IMR-90 (cell line): ENCODE results near the gene OR5B21.

Experiments
- CEBPB ChIP-seq: IDR thresholded peaks from 2 replicates; pipeline ENCODE4 v1.6.1; 2012; ENCODE audit warnings: low read depth, low read length, improper control_type of control experiment
- CHD1 ChIP-seq: IDR thresholded peaks from 2 replicates; pipeline ENCODE4 v1.6.1; 2012; ENCODE audit warnings: low read depth, low read length, improper control_type of control experiment
- CTCF ChIP-seq: conservative IDR thresholded peaks from 2 replicates; pipeline ENCODE4 v1.5.1; 2012; ENCODE audit warnings: mild to moderate bottlenecking, low read depth, low read length, improper control_type of control experiment
- ELK1 ChIP-seq: fragments of 150-350 bp; IDR thresholded peaks from 2 replicates; pipeline ENCODE4 v1.6.1; 2016; ENCODE audit warnings: low read depth, mild to moderate bottlenecking, low read length, moderate library complexity, borderline replicate concordance
- FOS ChIP-seq: fragments of 150-350 bp; IDR thresholded peaks from 2 replicates; pipeline ENCODE4 v1.6.1; 2016; ENCODE audit warnings: low read depth, low read length
- MAFK ChIP-seq: IDR thresholded peaks from 2 replicates; pipeline ENCODE4 v1.6.1; 2012; ENCODE audit warnings: low read depth, low read length, improper control_type of control experiment
- MAZ ChIP-seq: IDR thresholded peaks from 2 replicates; pipeline ENCODE4 v1.6.1; 2012; ENCODE audit warnings: low read depth, mild to moderate bottlenecking, low read length, improper control_type of control experiment, moderate library complexity, borderline replicate concordance
- POLR2A ChIP-seq: IDR thresholded peaks from 2 replicates; pipeline ENCODE4 v1.6.1; 2012; ENCODE audit warnings: mild to moderate bottlenecking, low read depth, low read length
- RAD21 ChIP-seq: IDR thresholded peaks from 2 replicates; pipeline ENCODE4 v1.6.1; 2012; ENCODE audit warnings: low read length, improper control_type of control experiment
- RCOR1 ChIP-seq: IDR thresholded peaks from 2 replicates; pipeline ENCODE4 v1.6.1; 2012; ENCODE audit warnings: mild to moderate bottlenecking, low read length, improper control_type of control experiment; ENCODE audit not compliant: insufficient replicate concordance
- SMC3 ChIP-seq: fragments of 150-350 bp; IDR thresholded peaks from 2 replicates; pipeline ENCODE4 v1.6.1; 2016; ENCODE audit warnings: low read depth, mild to moderate bottlenecking, antibody characterized with exemption, low read length, moderate library complexity
- USF2 ChIP-seq: fragments of 150-350 bp; IDR thresholded peaks from 2 replicates; pipeline ENCODE4 v1.6.1; 2017; ENCODE audit warnings: mild to moderate bottlenecking, antibody characterized with exemption, low read length, low read depth

GRCh38 chr11:58495906-58496305 is 12.0 kb downstream of the OR5B21 start:
- no peak for TF ChIP-seq USF2
- TF ChIP-seq CTCF: no peak
- TF ChIP-seq POLR2A: no peak
- no peak for TF ChIP-seq MAZ
- no peak for TF ChIP-seq FOS
- no peak for TF ChIP-seq SMC3
- TF ChIP-seq ELK1: no peak
- TF ChIP-seq RAD21: no peak
- TF ChIP-seq CEBPB: no peak
- TF ChIP-seq RCOR1: no peak
- no peak for TF ChIP-seq MAFK
- no peak for TF ChIP-seq CHD1
